Measurements from ENCODE around the gene CIDEA.

Gene CIDEA

GRCh38 chr18:12248926-12249720, 5.0 kb upstream of the CIDEA start:
- H3K4me2 ChIP-seq (ENCODE audit: low read depth, low read length), result no peak overlapping the region
- H3F3A ChIP-seq (ENCODE audit: insufficient read depth, low read length), result no peaks in the 10 kb centered on the region
- H3K27me3 ChIP-seq (replicated peaks; ENCODE audit: insufficient read depth, low read length), result peaks cover 14% of the 10 kb centered on the region
- H3K9ac ChIP-seq (ENCODE audit: low read length), result no peak overlapping the region
- no peak for TF ChIP-seq CTCF (IDR thresholded peaks at IDR 0.05; ENCODE audit: low read length)
- TF ChIP-seq EZH2phosphoT487 (IDR thresholded peaks at IDR 0.05; ENCODE audit: low read length), result no peak
- no peak for DNase-seq
- H3K27ac ChIP-seq (ENCODE audit: low read length), result no peak overlapping the region
- H3K79me2 ChIP-seq (ENCODE audit: low read length), result no peaks in the 10 kb centered on the region
- no peaks in the 10 kb centered on the region for H3K4me1 ChIP-seq (ENCODE audit: low read length)
- no peaks in the 10 kb centered on the region for H3K36me3 ChIP-seq (replicated peaks; ENCODE audit: insufficient read depth, low read length)
- H4K20me1 ChIP-seq (ENCODE audit: insufficient read depth, low read length), result no peaks in the 10 kb centered on the region
- no peaks in the 10 kb centered on the region for H3K9me2 ChIP-seq (replicated peaks; ENCODE audit: insufficient read depth, low read length)
- no peaks in the 10 kb centered on the region for H3K9me3 ChIP-seq (replicated peaks; ENCODE audit: insufficient read depth, low read length)
- no peak overlapping the region for H3K4me3 ChIP-seq (ENCODE audit: low read length)
- no peak overlapping the region for H2AFZ ChIP-seq (ENCODE audit: low read length)

GRCh38 chr18:12251311-12251710, 2.9 kb upstream of the CIDEA start:
- Histone ChIP-seq H3F3A (ENCODE audit: insufficient read depth, low read length) (no peaks in the 10 kb centered on the region), H2AFZ (ENCODE audit: low read length) (no peak overlapping the region), H3K27me3 (replicated peaks; ENCODE audit: insufficient read depth, low read length) (peaks cover 18% of the 10 kb centered on the region), H3K4me3 (ENCODE audit: low read length) (no peak overlapping the region), H3K9me3 (replicated peaks; ENCODE audit: insufficient read depth, low read length) (no peaks in the 10 kb centered on the region), H3K4me1 (ENCODE audit: low read length) (no peaks in the 10 kb centered on the region), H3K27ac (ENCODE audit: low read length) (no peak overlapping the region), H3K79me2 (ENCODE audit: low read length) (no peaks in the 10 kb centered on the region), H3K9me2 (replicated peaks; ENCODE audit: insufficient read depth, low read length) (no peaks in the 10 kb centered on the region), H3K9ac (ENCODE audit: low read length) (no peak overlapping the region), H3K36me3 (replicated peaks; ENCODE audit: insufficient read depth, low read length) (no peaks in the 10 kb centered on the region), H3K4me2 (ENCODE audit: low read depth, low read length) (no peak overlapping the region), H4K20me1 (ENCODE audit: insufficient read depth, low read length) (no peaks in the 10 kb centered on the region)
- TF ChIP-seq EZH2 (optimal IDR thresholded peaks at IDR 0.05; ENCODE audit: low read depth, low read length), result no peak
- no peak for TF ChIP-seq CTCF (IDR thresholded peaks at IDR 0.05; ENCODE audit: low read length)
- no peak for DNase-seq

GRCh38 chr18:12252061-12252460, 2.1 kb upstream of the CIDEA start:
- H3K27me3 ChIP-seq (replicated peaks; ENCODE audit: insufficient read depth, low read length), result peaks cover 18% of the 10 kb centered on the region
- TF ChIP-seq EZH2phosphoT487 (IDR thresholded peaks at IDR 0.05; ENCODE audit: low read length), result no peak
- no peak overlapping the region for H3K27ac ChIP-seq (ENCODE audit: low read length)

GRCh38 chr18:12253027-12253426, 1.1 kb upstream of the CIDEA start:
- Histone ChIP-seq H4K20me1 (ENCODE audit: insufficient read depth, low read length) (no peaks in the 10 kb centered on the region), H3F3A (ENCODE audit: insufficient read depth, low read length) (no peaks in the 10 kb centered on the region), H3K27me3 (replicated peaks; ENCODE audit: insufficient read depth, low read length) (peaks cover 18% of the 10 kb centered on the region), H3K4me2 (ENCODE audit: low read depth, low read length) (no peak overlapping the region), H3K4me1 (ENCODE audit: low read length) (no peaks in the 10 kb centered on the region), H2AFZ (ENCODE audit: low read length) (no peak overlapping the region), H3K9me2 (replicated peaks; ENCODE audit: insufficient read depth, low read length) (no peaks in the 10 kb centered on the region), H3K9ac (ENCODE audit: low read length) (no peak overlapping the region), H3K79me2 (ENCODE audit: low read length) (no peaks in the 10 kb centered on the region), H3K4me3 (ENCODE audit: low read length) (no peak overlapping the region), H3K27ac (ENCODE audit: low read length) (no peak overlapping the region), H3K9me3 (replicated peaks; ENCODE audit: insufficient read depth, low read length) (no peaks in the 10 kb centered on the region), H3K36me3 (replicated peaks; ENCODE audit: insufficient read depth, low read length) (no peaks in the 10 kb centered on the region)
- no peak for DNase-seq
- TF ChIP-seq EZH2phosphoT487 (IDR thresholded peaks at IDR 0.05; ENCODE audit: low read length), result no peak

More at GRCh38 chr18:12252061-12252460, 2.1 kb upstream of the CIDEA start:
- no peak overlapping the region for H3K4me2 ChIP-seq (ENCODE audit: low read depth, low read length)
- H3K79me2 ChIP-seq (ENCODE audit: low read length), result no peaks in the 10 kb centered on the region
- no peaks in the 10 kb centered on the region for H3K36me3 ChIP-seq (replicated peaks; ENCODE audit: insufficient read depth, low read length)
- no peaks in the 10 kb centered on the region for H3K4me1 ChIP-seq (ENCODE audit: low read length)
- H3K4me3 ChIP-seq (ENCODE audit: low read length), result no peak overlapping the region
- H3K9me2 ChIP-seq (replicated peaks; ENCODE audit: insufficient read depth, low read length), result no peaks in the 10 kb centered on the region
- no peaks in the 10 kb centered on the region for H3K9me3 ChIP-seq (replicated peaks; ENCODE audit: insufficient read depth, low read length)
- no peak for DNase-seq
- no peak overlapping the region for H3K9ac ChIP-seq (ENCODE audit: low read length)
- no peaks in the 10 kb centered on the region for H4K20me1 ChIP-seq (ENCODE audit: insufficient read depth, low read length)
- no peaks in the 10 kb centered on the region for H3F3A ChIP-seq (ENCODE audit: insufficient read depth, low read length)
- no peak overlapping the region for H2AFZ ChIP-seq (ENCODE audit: low read length)

Data from MM.1S (cell line).